SH-SY5Y (cell line): ENCODE measurements around the gene HOXC10.

Experiments
- GATA2 ChIP-seq: IDR thresholded peaks from 2 replicates; pipeline ENCODE4 v1.6.1; 2011; ENCODE audit warnings: mild to moderate bottlenecking, low read depth, low read length
- GATA3 ChIP-seq: IDR thresholded peaks from 2 replicates; pipeline ENCODE4 v1.6.1; 2011; ENCODE audit warnings: low read depth, mild to moderate bottlenecking, low read length, moderate library complexity

GRCh38 chr12:54028314-54029201, 43.6 kb downstream of the HOXC10 start, which contains the start of gene HOXC6:
- TF ChIP-seq GATA2 (no peak), GATA3 (no peak)
